Tibial artery (tissue), 4 donors: Measurements from ENCODE around the gene PUS7.
"Not testable (repeated sequence)": the region's sequence is repeated elsewhere in the genome, so short reads cannot be mapped to it uniquely, and the experiment has no call there.

Experiments
- DNase-seq, 2 donors: peaks; one replicate each; pipeline ENCODE4 v3.0.0-alpha.2; 2019
- H3K27ac ChIP-seq, 2 donors: fragments of 200-600 bp; sonication (generic) in 1 of 2; 1 replicate in 1 of 2; 2 replicates in 1 of 2; pipeline ENCODE4 v1.5.1; 2018 to 2019; ENCODE audit warnings: mild to moderate bottlenecking in 1 of 2
- H3K27me3 ChIP-seq, 2 donors: fragments of 200-600 bp; sonication (generic) in 1 of 2; one replicate each; pipeline versions ENCODE4 v1.5.1 to v1.6.0; 2016 to 2019
- H3K36me3 ChIP-seq, 3 donors: fragments of 200-600 bp; sonication (generic) in 2 of 3; one replicate each; pipeline ENCODE4 v1.5.1; 2016 to 2019; ENCODE audit warnings: mild to moderate bottlenecking in 2 of 3
- H3K4me1 ChIP-seq, 4 donors: fragments of 200-600 bp; sonication (generic) in 2 of 4; 1 replicate in 3 of 4; 2 replicates in 1 of 4; pipeline ENCODE4 v1.5.1; 2016 to 2019
- H3K4me3 ChIP-seq, 2 donors: fragments of 200-600 bp; sonication (generic) in 1 of 2; 1 replicate in 1 of 2; 2 replicates in 1 of 2; pipeline ENCODE4 v1.5.1; 2018 to 2019; ENCODE audit warnings: mild to moderate bottlenecking in 2 of 2
- H3K9me3 ChIP-seq, 3 donors: fragments of 200-600 bp; sonication (generic) in 1 of 3; one replicate each; pipeline ENCODE4 v1.5.1; 2016 to 2019
- intact Hi-C: fragments of 100-400 bp; cut with DNase I; formaldehyde crosslinking; loops from one replicate; pipeline ENCODE4 v1.15.0; 2023; ENCODE audit warnings: low total_unique reads
- TF ChIP-seq, protein P1 (sequence below), 2 experiments: fragments of 200-600 bp in 1 of 2; fragments of 450-650 bp in 1 of 2; IDR thresholded peaks; one replicate each; pipeline ENCODE4 v1.5.1; 2017 to 2019; ENCODE audit warnings: antibody characterized with exemption in 2 of 2, mild to moderate bottlenecking in 1 of 2, moderate library complexity in 1 of 2

The PUS7 gene

GRCh38 chr7:105538339-105538738, 16.3 kb upstream of the PUS7 start:
- intact Hi-C loops = no loop called here
- Histone ChIP-seq H3K9me3 (no peaks in the 10 kb centered on the region), H3K4me3 (no peak overlapping the region), H3K27ac (no peak overlapping the region), H3K4me1 (peaks cover 0 to 8% (median 4%) of the 10 kb centered on the region in 4 donors), H3K36me3 (peaks cover 41 to 67% (median 51%) of the 10 kb centered on the region in 3 donors), H3K27me3 (no peaks in the 10 kb centered on the region)
- TF ChIP-seq, protein P1, sequence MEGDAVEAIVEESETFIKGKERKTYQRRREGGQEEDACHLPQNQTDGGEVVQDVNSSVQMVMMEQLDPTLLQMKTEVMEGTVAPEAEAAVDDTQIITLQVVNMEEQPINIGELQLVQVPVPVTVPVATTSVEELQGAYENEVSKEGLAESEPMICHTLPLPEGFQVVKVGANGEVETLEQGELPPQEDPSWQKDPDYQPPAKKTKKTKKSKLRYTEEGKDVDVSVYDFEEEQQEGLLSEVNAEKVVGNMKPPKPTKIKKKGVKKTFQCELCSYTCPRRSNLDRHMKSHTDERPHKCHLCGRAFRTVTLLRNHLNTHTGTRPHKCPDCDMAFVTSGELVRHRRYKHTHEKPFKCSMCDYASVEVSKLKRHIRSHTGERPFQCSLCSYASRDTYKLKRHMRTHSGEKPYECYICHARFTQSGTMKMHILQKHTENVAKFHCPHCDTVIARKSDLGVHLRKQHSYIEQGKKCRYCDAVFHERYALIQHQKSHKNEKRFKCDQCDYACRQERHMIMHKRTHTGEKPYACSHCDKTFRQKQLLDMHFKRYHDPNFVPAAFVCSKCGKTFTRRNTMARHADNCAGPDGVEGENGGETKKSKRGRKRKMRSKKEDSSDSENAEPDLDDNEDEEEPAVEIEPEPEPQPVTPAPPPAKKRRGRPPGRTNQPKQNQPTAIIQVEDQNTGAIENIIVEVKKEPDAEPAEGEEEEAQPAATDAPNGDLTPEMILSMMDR (IDR thresholded peaks at IDR 0.05) = no peak
- DNase-seq = no peak

GRCh38 chr7:105532709-105533460, 10.8 kb upstream of the PUS7 start:
- H3K4me1 ChIP-seq = peaks cover 0 to 22% (median 16%) of the 10 kb centered on the region in 4 donors
- H3K27ac ChIP-seq = peak overlapping the region; percentile 88 to 90
- TF ChIP-seq, protein P1 (IDR thresholded peaks at IDR 0.05) = no peak
- peak overlapping the region; percentile 91 to 98 for H3K4me3 ChIP-seq
- peaks cover 4 to 14% (median 11%) of the 10 kb centered on the region in 3 donors for H3K36me3 ChIP-seq
- no peak for DNase-seq
- H3K9me3 ChIP-seq = no peaks in the 10 kb centered on the region
- intact Hi-C loops = no loop called here
- no peaks in the 10 kb centered on the region for H3K27me3 ChIP-seq

GRCh38 chr7:105531792-105532671, 10.0 kb upstream of the PUS7 start, which contains the start of gene RINT1:
Gene RINT1 (plus strand): TSS chr7:105532201. CDS start chr7:105532316, 115 bp downstream.
- peak; percentile 89 to 94 for DNase-seq
- intact Hi-C loops = no loop called here
- Histone ChIP-seq H3K9me3 (no peaks in the 10 kb centered on the region), H3K36me3 (peaks cover 0 to 5% (median 2%) of the 10 kb centered on the region in 3 donors), H3K27me3 (no peaks in the 10 kb centered on the region), H3K4me3 (peak within 1 kb of the TSS; percentile 91 to 98), H3K4me1 (peaks cover 0 to 22% (median 16%) of the 10 kb centered on the region in 4 donors), H3K27ac (peak within 1 kb of the TSS; percentile 88 to 90)
- TF ChIP-seq, protein P1 (IDR thresholded peaks at IDR 0.05) = peak; percentile 47 to 72

DNA sequence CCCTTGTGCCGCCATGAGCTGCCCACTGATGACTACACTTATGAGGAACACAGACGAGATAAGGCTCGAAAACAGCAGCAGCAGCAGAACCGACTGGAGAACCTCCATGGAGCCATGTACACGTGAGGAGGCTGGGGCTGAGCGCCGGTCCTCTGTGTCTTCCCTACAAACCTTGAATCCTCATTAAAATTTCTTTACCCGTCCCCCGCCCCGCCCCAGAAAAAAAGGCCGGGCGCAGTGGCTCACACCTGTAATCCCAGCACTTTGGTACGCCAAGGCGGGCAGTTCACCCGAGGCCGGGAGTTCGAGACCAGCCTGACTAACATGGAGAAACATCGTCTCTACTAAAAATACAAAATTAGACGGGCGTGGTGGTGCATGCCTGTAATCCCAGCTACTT, 8.5 kb upstream of the PUS7 start:
- intact Hi-C loops = no loop called here

GRCh38 chr7:105530126-105530525, 8.1 kb upstream of the PUS7 start:
- Histone ChIP-seq H3K27ac (no peak overlapping the region), H3K9me3 (no peaks in the 10 kb centered on the region), H3K36me3 (no peaks in the 10 kb centered on the region), H3K4me3 (no peak overlapping the region), H3K27me3 (no peaks in the 10 kb centered on the region), H3K4me1 (peaks cover 0 to 22% (median 16%) of the 10 kb centered on the region in 4 donors)
- TF ChIP-seq, protein P1 (IDR thresholded peaks at IDR 0.05) = no peak
- intact Hi-C loops = no loop called here
- DNase-seq = no peak

More for the DNA sequence above, 8.5 kb upstream of the PUS7 start:
- TF ChIP-seq, protein P1 (IDR thresholded peaks at IDR 0.05) = no peak
- H3K27ac ChIP-seq = no peak overlapping the region
- no peaks in the 10 kb centered on the region for H3K9me3 ChIP-seq
- H3K4me3 ChIP-seq = no peak overlapping the region
- H3K36me3 ChIP-seq = peaks cover 0 to under 1% (median 0%) of the 10 kb centered on the region in 3 donors
- H3K4me1 ChIP-seq = peaks cover 0 to 22% (median 16%) of the 10 kb centered on the region in 4 donors
- DNase-seq = no peak
- no peaks in the 10 kb centered on the region for H3K27me3 ChIP-seq

DNA sequence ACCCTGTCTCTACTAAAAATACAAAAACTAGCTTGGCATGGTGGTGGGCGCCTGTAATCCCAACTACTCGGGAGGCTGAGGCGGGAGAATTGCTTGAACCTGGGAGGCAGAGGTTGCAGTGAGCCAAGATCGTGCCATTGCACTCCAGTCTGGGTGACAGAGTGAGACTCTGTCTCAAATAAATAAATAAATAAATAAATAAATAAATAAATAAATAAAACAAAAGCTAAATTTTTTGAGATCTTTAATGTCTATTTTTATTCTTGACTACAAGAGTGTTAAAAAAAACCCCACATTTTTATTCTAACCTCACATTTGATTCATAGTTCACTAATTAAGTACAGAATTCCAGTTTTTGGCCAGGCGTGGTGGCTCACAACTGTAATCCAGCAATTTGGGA, 5.7 kb upstream of the PUS7 start:
- intact Hi-C loops, H3K27ac ChIP-seq, H3K4me3 ChIP-seq, H3K9me3 ChIP-seq, H3K36me3 ChIP-seq, DNase-seq, H3K27me3 ChIP-seq: not testable (repeated sequence)
- peaks cover 0 to 10% (median 6%) of the 10 kb centered on the region in 4 donors for H3K4me1 ChIP-seq
